ENCODE data around the gene KMT2C. TPM values are rescaled to one million over a fixed set of nuclear protein-coding genes. Genes with fewer than 3 reads are reported as not detected.

Gene KMT2C
- total RNA-seq, 2 donors from 2014 or later: 71.2 to 105 TPM

- Mint-ChIP-seq H3K27me3 (no peaks in the 10 kb centered on the region), H3K36me3 (peaks cover 14% of the 10 kb centered on the region), H3K9me3 (no peaks in the 10 kb centered on the region), H3K27ac (peak overlapping the region in 1 of 2 donors; percentile 15), H3K4me3 (no peak overlapping the region), H3K4me1 (ENCODE audit: low read depth in 2 of 2) (peaks cover 0 to 14% of the 10 kb centered on the region in 2 donors)
- DNase-seq (ENCODE audit: low spot score): no peak
- no peak for ATAC-seq
Measured at GRCh38 chr7:152131981-152132494, 303.8 kb downstream of the KMT2C start.

GRCh38 chr7:152130658-152131590, 304.9 kb downstream of the KMT2C start:
- peaks cover 12% of the 10 kb centered on the region for H3K36me3 Mint-ChIP-seq
- H3K27me3 Mint-ChIP-seq: no peaks in the 10 kb centered on the region
- H3K4me1 Mint-ChIP-seq (ENCODE audit: low read depth in 2 of 2): peaks cover 4 to 16% of the 10 kb centered on the region in 2 donors
- no peak for DNase-seq (ENCODE audit: low spot score)
- H3K4me3 Mint-ChIP-seq: no peak overlapping the region
- no peak for ATAC-seq
- H3K27ac Mint-ChIP-seq: peak overlapping the region in 1 of 2 donors; percentile 15
- no peaks in the 10 kb centered on the region for H3K9me3 Mint-ChIP-seq

GRCh38 chr7:152129682-152130081, 306.1 kb downstream of the KMT2C start:
- Mint-ChIP-seq H3K4me1 (ENCODE audit: low read depth in 2 of 2) (peaks cover 4 to 16% of the 10 kb centered on the region in 2 donors), H3K36me3 (peaks cover 19% of the 10 kb centered on the region), H3K27me3 (no peaks in the 10 kb centered on the region)

GRCh38 chr7:152128741-152129461, 306.9 kb downstream of the KMT2C start:
- peaks cover 4 to 17% of the 10 kb centered on the region in 2 donors for H3K4me1 Mint-ChIP-seq (ENCODE audit: low read depth in 2 of 2)
- no peak overlapping the region for H3K27ac Mint-ChIP-seq
- no peak overlapping the region for H3K4me3 Mint-ChIP-seq
- ATAC-seq (peak in 1 of 2 donors; percentile 32), DNase-seq (ENCODE audit: low spot score) (no peak)
- no peaks in the 10 kb centered on the region for H3K27me3 Mint-ChIP-seq
- H3K9me3 Mint-ChIP-seq: peaks cover 9% of the 10 kb centered on the region
- H3K36me3 Mint-ChIP-seq: peaks cover 26% of the 10 kb centered on the region

More at GRCh38 chr7:152129682-152130081, 306.1 kb downstream of the KMT2C start:
- DNase-seq (ENCODE audit: low spot score) (no peak), ATAC-seq (no peak)
- H3K9me3 Mint-ChIP-seq: peaks cover 5% of the 10 kb centered on the region
- H3K27ac Mint-ChIP-seq: no peak overlapping the region
- H3K4me3 Mint-ChIP-seq: no peak overlapping the region

- Mint-ChIP-seq H3K36me3 (peaks cover 33% of the 10 kb centered on the region), H3K4me3 (no peak overlapping the region), H3K27ac (no peak overlapping the region), H3K27me3 (no peaks in the 10 kb centered on the region), H3K9me3 (peaks cover 9% of the 10 kb centered on the region), H3K4me1 (ENCODE audit: low read depth in 2 of 2) (peaks cover 4 to 16% of the 10 kb centered on the region in 2 donors)
- no peak for ATAC-seq
- DNase-seq (ENCODE audit: low spot score): no peak
Measured at GRCh38 chr7:152128252-152128651, 307.6 kb downstream of the KMT2C start.

- DNase-seq (ENCODE audit: low spot score) (no peak), ATAC-seq (no peak)
- Mint-ChIP-seq H3K36me3 (peaks cover 43% of the 10 kb centered on the region), H3K4me1 (ENCODE audit: low read depth in 2 of 2) (peaks cover 4 to 16% of the 10 kb centered on the region in 2 donors), H3K4me3 (no peak overlapping the region), H3K9me3 (peaks cover 9% of the 10 kb centered on the region), H3K27ac (no peak overlapping the region), H3K27me3 (no peaks in the 10 kb centered on the region)
Measured at GRCh38 chr7:152127229-152127628, 308.6 kb downstream of the KMT2C start.

- Mint-ChIP-seq H3K9me3 (peaks cover 9% of the 10 kb centered on the region), H3K36me3 (peaks cover 45% of the 10 kb centered on the region), H3K4me3 (no peak overlapping the region), H3K27me3 (no peaks in the 10 kb centered on the region), H3K27ac (no peak overlapping the region), H3K4me1 (ENCODE audit: low read depth in 2 of 2) (peaks cover 4 to 16% of the 10 kb centered on the region in 2 donors)
- ATAC-seq (no peak), DNase-seq (ENCODE audit: low spot score) (no peak)
Measured at GRCh38 chr7:152126741-152127140, 309.1 kb downstream of the KMT2C start.

GRCh38 chr7:152122540-152122939, 313.3 kb downstream of the KMT2C start:
- Mint-ChIP-seq H3K27me3 (no peaks in the 10 kb centered on the region), H3K9me3 (peaks cover 9% of the 10 kb centered on the region), H3K36me3 (peaks cover 50% of the 10 kb centered on the region), H3K4me1 (ENCODE audit: low read depth in 2 of 2) (peaks cover 4 to 7% of the 10 kb centered on the region in 2 donors), H3K27ac (no peak overlapping the region), H3K4me3 (no peak overlapping the region)
- ATAC-seq: no peak
- DNase-seq (ENCODE audit: low spot score): no peak

- H3K4me1 Mint-ChIP-seq (ENCODE audit: low read depth in 2 of 2): peaks cover under 1 to 3% of the 10 kb centered on the region in 2 donors
- H3K4me3 Mint-ChIP-seq: no peak overlapping the region
- no peak for ATAC-seq
- H3K27ac Mint-ChIP-seq: no peak overlapping the region
- no peak for DNase-seq (ENCODE audit: low spot score)
- H3K27me3 Mint-ChIP-seq: no peaks in the 10 kb centered on the region
- peaks cover 9% of the 10 kb centered on the region for H3K9me3 Mint-ChIP-seq
- peaks cover 42% of the 10 kb centered on the region for H3K36me3 Mint-ChIP-seq
Measured at GRCh38 chr7:152121432-152121831, 314.4 kb downstream of the KMT2C start.

- Mint-ChIP-seq H3K9me3 (peaks cover 9% of the 10 kb centered on the region), H3K36me3 (peaks cover 41% of the 10 kb centered on the region), H3K4me3 (no peak overlapping the region), H3K4me1 (ENCODE audit: low read depth in 2 of 2) (peaks cover 0 to 3% of the 10 kb centered on the region in 2 donors), H3K27me3 (no peaks in the 10 kb centered on the region), H3K27ac (no peak overlapping the region)
- no peak for ATAC-seq
- DNase-seq (ENCODE audit: low spot score): no peak
Measured at GRCh38 chr7:152120776-152121175, 315.0 kb downstream of the KMT2C start.

GRCh38 chr7:152120210-152120609, 315.6 kb downstream of the KMT2C start:
- H3K27me3 Mint-ChIP-seq: no peaks in the 10 kb centered on the region
- no peak overlapping the region for H3K27ac Mint-ChIP-seq
- H3K9me3 Mint-ChIP-seq: peaks cover 9% of the 10 kb centered on the region
- peaks cover 39% of the 10 kb centered on the region for H3K36me3 Mint-ChIP-seq
- peaks cover 0 to 3% of the 10 kb centered on the region in 2 donors for H3K4me1 Mint-ChIP-seq (ENCODE audit: low read depth in 2 of 2)
- ATAC-seq: peak in 1 of 2 donors; percentile 27
- DNase-seq (ENCODE audit: low spot score): no peak
- no peak overlapping the region for H3K4me3 Mint-ChIP-seq

GRCh38 chr7:152117356-152117755, 318.4 kb downstream of the KMT2C start:
- Mint-ChIP-seq H3K9me3 (no peaks in the 10 kb centered on the region), H3K4me1 (ENCODE audit: low read depth in 2 of 2) (no peaks in the 10 kb centered on the region), H3K27me3 (no peaks in the 10 kb centered on the region), H3K27ac (no peak overlapping the region), H3K4me3 (no peak overlapping the region), H3K36me3 (peaks cover 17% of the 10 kb centered on the region)
- no peak for ATAC-seq
- no peak for DNase-seq (ENCODE audit: low spot score)

GRCh38 chr7:152115021-152115718, 320.6 kb downstream of the KMT2C start:
- H3K27ac Mint-ChIP-seq: no peak overlapping the region
- H3K36me3 Mint-ChIP-seq: peaks cover 10% of the 10 kb centered on the region
- H3K9me3 Mint-ChIP-seq: no peaks in the 10 kb centered on the region
- H3K27me3 Mint-ChIP-seq: no peaks in the 10 kb centered on the region
- ATAC-seq (no peak), DNase-seq (ENCODE audit: low spot score) (no peak)
- no peak overlapping the region for H3K4me3 Mint-ChIP-seq
- H3K4me1 Mint-ChIP-seq (ENCODE audit: low read depth in 2 of 2): no peaks in the 10 kb centered on the region
